K562 (cell line): Measurements from ENCODE around the gene TWIST1. TPM values are rescaled to one million over a fixed set of nuclear protein-coding genes. Genes with fewer than 3 reads are reported as not detected.

Experiments used
- ARID1B ChIP-seq: fragments of 450-650 bp; IDR thresholded peaks from 2 replicates; pipeline ENCODE4 v1.6.1; 2016; ENCODE audit warnings: antibody characterized with exemption, mild to moderate bottlenecking, inconsistent platforms
- ATF7 ChIP-seq: fragments of 450-650 bp; IDR thresholded peaks from 2 replicates; pipeline ENCODE4 v1.7.1; 2014; ENCODE audit warnings: mild to moderate bottlenecking, moderate library complexity
- NFRKB ChIP-seq: fragments of 450-650 bp; IDR thresholded peaks from 2 replicates; pipeline ENCODE4 v1.6.1; 2016; ENCODE audit warnings: low read depth
- RNF2 ChIP-seq: sonication (generic); IDR thresholded peaks from 2 replicates; pipeline ENCODE4 v1.6.1; 2016
- polyA plus RNA-seq, 8 experiments: library from polyadenylated mRNA; depleted of rRNA in 4 of 8; stranded (reverse) in 5 of 8; unstranded in 3 of 8; fragments of >200 nt; fragmentation: Nextera tagmentation in 2 of 8; fragmentation: Illumina TruSeq in 1 of 8; extraction: Ambion mirVana in 2 of 8; extraction: Trizol in 1 of 8; gene quantifications; 2 replicates each; pipeline versions ENCODE4 v1.2.1 to v1.2.3, GENCODE V29; 2011 to 2014; ENCODE audit warnings: inconsistent platforms in 1 of 8, missing spikeins in 1 of 8
- total RNA-seq, 7 experiments: library from RNA; depleted of rRNA in 6 of 7; stranded (reverse); fragments of >200 nt in 6 of 7; fragmentation: Illumina TruSeq in 2 of 7; extraction: Trizol in 2 of 7; gene quantifications; 2 replicates each; pipeline versions ENCODE4 v1.2.1 to v1.2.3, GENCODE V29; 2011 to 2021; ENCODE audit warnings: low replicate concordance in 1 of 7
- TF ChIP-seq, protein P1 (sequence below): fragments of 450-650 bp; formaldehyde crosslinking; IDR thresholded peaks from 2 replicates; pipeline ENCODE4 v1.4.0; 2020; ENCODE audit warnings: mild to moderate bottlenecking, mixed read lengths
- TF ChIP-seq, protein P2 (sequence below), 2 experiments: fragments of 450-650 bp in 1 of 2; IDR thresholded peaks; 2 replicates each; pipeline ENCODE4 v1.6.1; 2011 to 2017; ENCODE audit warnings: low read depth in 2 of 2, antibody characterized with exemption in 1 of 2, borderline replicate concordance in 1 of 2, low read length in 1 of 2, mild to moderate bottlenecking in 1 of 2, mixed read lengths in 1 of 2; ENCODE audit not compliant: control insufficient read depth in 1 of 2
- TF ChIP-seq, protein P3 (sequence below), 2 experiments: fragments of 450-650 bp; IDR thresholded peaks; 2 replicates each; pipeline ENCODE4 v1.6.1; 2016
- TF ChIP-seq, protein P4 (sequence below): fragments of 250-450 bp; sonication (Bioruptor Pico); IDR thresholded peaks from 2 replicates; pipeline ENCODE4 v1.5.0; 2021; ENCODE audit warnings: mild to moderate bottlenecking, borderline replicate concordance
- TF ChIP-seq, protein P5 (sequence below): fragments of 450-650 bp; formaldehyde crosslinking; IDR thresholded peaks from 2 replicates; pipeline ENCODE4 v1.4.0; 2020; ENCODE audit warnings: mild to moderate bottlenecking, moderate library complexity
- TF ChIP-seq, protein P6 (sequence below): sonication (generic); formaldehyde crosslinking; IDR thresholded peaks from 2 replicates; pipeline ENCODE4 v1.5.0; 2020; ENCODE audit warnings: missing genetic modification reagents

The TWIST1 gene
- total and polyA plus RNA-seq, 9 of the 15 experiments (the other 6 are each of a cell fraction or from before 2014, with no cell fraction given) = 0.10 to 0.86 (median 0.15) TPM; not detected in 2

DNA sequence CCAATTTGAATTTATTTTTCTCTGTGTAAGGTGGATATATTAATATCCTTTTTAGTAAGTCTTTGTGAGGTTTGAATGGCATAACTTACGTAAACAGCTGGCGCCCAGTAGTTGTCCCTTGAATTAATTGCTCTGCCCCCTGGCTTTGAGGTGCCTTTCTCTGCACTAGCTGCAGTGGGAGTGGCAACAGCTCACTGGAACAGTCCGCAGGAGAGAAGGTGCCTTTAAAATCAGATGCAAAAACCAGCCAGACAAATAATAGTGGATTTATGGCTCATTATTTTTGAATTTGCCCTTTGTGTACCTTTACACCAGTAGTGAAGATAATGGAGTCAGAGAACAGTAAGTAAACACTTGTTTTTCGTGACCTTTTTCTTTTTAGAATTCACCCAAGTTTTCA, 16.0 kb upstream of the TWIST1 start (continued):
- TF ChIP-seq, protein P1, sequence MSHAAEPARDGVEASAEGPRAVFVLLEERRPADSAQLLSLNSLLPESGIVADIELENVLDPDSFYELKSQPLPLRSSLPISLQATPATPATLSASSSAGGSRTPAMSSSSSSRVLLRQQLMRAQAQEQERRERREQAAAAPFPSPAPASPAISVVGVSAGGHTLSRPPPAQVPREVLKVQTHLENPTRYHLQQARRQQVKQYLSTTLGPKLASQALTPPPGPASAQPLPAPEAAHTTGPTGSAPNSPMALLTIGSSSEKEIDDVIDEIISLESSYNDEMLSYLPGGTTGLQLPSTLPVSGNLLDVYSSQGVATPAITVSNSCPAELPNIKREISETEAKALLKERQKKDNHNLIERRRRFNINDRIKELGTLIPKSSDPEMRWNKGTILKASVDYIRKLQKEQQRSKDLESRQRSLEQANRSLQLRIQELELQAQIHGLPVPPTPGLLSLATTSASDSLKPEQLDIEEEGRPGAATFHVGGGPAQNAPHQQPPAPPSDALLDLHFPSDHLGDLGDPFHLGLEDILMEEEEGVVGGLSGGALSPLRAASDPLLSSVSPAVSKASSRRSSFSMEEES (CRISPR knock-in tag) = no peak
- TF ChIP-seq, protein P2, sequence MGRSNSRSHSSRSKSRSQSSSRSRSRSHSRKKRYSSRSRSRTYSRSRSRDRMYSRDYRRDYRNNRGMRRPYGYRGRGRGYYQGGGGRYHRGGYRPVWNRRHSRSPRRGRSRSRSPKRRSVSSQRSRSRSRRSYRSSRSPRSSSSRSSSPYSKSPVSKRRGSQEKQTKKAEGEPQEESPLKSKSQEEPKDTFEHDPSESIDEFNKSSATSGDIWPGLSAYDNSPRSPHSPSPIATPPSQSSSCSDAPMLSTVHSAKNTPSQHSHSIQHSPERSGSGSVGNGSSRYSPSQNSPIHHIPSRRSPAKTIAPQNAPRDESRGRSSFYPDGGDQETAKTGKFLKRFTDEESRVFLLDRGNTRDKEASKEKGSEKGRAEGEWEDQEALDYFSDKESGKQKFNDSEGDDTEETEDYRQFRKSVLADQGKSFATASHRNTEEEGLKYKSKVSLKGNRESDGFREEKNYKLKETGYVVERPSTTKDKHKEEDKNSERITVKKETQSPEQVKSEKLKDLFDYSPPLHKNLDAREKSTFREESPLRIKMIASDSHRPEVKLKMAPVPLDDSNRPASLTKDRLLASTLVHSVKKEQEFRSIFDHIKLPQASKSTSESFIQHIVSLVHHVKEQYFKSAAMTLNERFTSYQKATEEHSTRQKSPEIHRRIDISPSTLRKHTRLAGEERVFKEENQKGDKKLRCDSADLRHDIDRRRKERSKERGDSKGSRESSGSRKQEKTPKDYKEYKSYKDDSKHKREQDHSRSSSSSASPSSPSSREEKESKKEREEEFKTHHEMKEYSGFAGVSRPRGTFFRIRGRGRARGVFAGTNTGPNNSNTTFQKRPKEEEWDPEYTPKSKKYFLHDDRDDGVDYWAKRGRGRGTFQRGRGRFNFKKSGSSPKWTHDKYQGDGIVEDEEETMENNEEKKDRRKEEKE (IDR thresholded peaks at IDR 0.05; ENCODE audit: borderline replicate concordance in 1 of 2, control insufficient read depth in 1 of 2, low read depth in 2 of 2, low read length in 1 of 2) = no peak
- TF ChIP-seq, protein P3, sequence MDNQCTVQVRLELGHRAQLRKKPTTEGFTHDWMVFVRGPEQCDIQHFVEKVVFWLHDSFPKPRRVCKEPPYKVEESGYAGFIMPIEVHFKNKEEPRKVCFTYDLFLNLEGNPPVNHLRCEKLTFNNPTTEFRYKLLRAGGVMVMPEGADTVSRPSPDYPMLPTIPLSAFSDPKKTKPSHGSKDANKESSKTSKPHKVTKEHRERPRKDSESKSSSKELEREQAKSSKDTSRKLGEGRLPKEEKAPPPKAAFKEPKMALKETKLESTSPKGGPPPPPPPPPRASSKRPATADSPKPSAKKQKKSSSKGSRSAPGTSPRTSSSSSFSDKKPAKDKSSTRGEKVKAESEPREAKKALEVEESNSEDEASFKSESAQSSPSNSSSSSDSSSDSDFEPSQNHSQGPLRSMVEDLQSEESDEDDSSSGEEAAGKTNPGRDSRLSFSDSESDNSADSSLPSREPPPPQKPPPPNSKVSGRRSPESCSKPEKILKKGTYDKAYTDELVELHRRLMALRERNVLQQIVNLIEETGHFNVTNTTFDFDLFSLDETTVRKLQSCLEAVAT (IDR thresholded peaks at IDR 0.05) = no peak
- TF ChIP-seq, protein P4, sequence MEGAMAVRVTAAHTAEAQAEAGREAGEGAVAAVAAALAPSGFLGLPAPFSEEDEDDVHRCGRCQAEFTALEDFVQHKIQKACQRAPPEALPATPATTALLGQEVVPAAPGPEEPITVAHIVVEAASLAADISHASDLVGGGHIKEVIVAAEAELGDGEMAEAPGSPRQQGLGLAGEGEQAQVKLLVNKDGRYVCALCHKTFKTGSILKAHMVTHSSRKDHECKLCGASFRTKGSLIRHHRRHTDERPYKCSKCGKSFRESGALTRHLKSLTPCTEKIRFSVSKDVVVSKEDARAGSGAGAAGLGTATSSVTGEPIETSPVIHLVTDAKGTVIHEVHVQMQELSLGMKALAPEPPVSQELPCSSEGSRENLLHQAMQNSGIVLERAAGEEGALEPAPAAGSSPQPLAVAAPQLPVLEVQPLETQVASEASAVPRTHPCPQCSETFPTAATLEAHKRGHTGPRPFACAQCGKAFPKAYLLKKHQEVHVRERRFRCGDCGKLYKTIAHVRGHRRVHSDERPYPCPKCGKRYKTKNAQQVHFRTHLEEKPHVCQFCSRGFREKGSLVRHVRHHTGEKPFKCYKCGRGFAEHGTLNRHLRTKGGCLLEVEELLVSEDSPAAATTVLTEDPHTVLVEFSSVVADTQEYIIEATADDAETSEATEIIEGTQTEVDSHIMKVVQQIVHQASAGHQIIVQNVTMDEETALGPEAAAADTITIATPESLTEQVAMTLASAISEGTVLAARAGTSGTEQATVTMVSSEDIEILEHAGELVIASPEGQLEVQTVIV = no peak
- TF ChIP-seq, protein P5, sequence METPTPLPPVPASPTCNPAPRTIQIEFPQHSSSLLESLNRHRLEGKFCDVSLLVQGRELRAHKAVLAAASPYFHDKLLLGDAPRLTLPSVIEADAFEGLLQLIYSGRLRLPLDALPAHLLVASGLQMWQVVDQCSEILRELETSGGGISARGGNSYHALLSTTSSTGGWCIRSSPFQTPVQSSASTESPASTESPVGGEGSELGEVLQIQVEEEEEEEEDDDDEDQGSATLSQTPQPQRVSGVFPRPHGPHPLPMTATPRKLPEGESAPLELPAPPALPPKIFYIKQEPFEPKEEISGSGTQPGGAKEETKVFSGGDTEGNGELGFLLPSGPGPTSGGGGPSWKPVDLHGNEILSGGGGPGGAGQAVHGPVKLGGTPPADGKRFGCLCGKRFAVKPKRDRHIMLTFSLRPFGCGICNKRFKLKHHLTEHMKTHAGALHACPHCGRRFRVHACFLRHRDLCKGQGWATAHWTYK = no peak
- TF ChIP-seq NFRKB (no peak), ARID1B (no peak), ATF7 (no peak), RNF2 (no peak)
- TF ChIP-seq, protein P6, sequence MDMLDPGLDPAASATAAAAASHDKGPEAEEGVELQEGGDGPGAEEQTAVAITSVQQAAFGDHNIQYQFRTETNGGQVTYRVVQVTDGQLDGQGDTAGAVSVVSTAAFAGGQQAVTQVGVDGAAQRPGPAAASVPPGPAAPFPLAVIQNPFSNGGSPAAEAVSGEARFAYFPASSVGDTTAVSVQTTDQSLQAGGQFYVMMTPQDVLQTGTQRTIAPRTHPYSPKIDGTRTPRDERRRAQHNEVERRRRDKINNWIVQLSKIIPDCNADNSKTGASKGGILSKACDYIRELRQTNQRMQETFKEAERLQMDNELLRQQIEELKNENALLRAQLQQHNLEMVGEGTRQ = no peak
